ENCODE results near the gene GAS7.

- no peak for TF ChIP-seq POLR2A (IDR thresholded peaks at IDR 0.05; ENCODE audit: borderline replicate concordance, extremely low read depth, insufficient read depth, insufficient read length)
- no peak for TF ChIP-seq EZH2 (IDR thresholded peaks at IDR 0.05)
- no peak for TF ChIP-seq CTCF (IDR thresholded peaks at IDR 0.05 in 2 of 3, conservative IDR thresholded peaks at IDR 0.05 in 1 of 3; ENCODE audit: borderline replicate concordance in 1 of 3, insufficient read depth in 1 of 3, low read depth in 2 of 3, low read length in 2 of 3)
- no peak for TF ChIP-seq POLR2AphosphoS5 (IDR thresholded peaks at IDR 0.05; ENCODE audit: low read depth, low read length)
- TF ChIP-seq JUND (IDR thresholded peaks at IDR 0.05), result no peak
- no peak for TF ChIP-seq TCF7L2 (IDR thresholded peaks at IDR 0.05; ENCODE audit: borderline replicate concordance, extremely low read depth, insufficient read depth, insufficient read length)
- TF ChIP-seq SRF (IDR thresholded peaks at IDR 0.05; ENCODE audit: low read depth), result no peak
- TF ChIP-seq YY1 (IDR thresholded peaks at IDR 0.05; ENCODE audit: extremely low read depth, insufficient replicate concordance, low read depth, low read length), result no peak
- no peak for TF ChIP-seq REST (IDR thresholded peaks at IDR 0.05; ENCODE audit: low read depth)
- no peak for TF ChIP-seq MAX (IDR thresholded peaks at IDR 0.05)
- no peak for TF ChIP-seq CEBPB (IDR thresholded peaks at IDR 0.05; ENCODE audit: low read depth)
- no peak for TF ChIP-seq FOSL1 (IDR thresholded peaks at IDR 0.05; ENCODE audit: low read depth)
- TF ChIP-seq ATF3 (IDR thresholded peaks at IDR 0.05), result no peak
Measured at GRCh38 chr17:10147040-10147439, 51.4 kb downstream of the GAS7 start.

Measured in HCT116 (cell line).